Chondrocyte (in vitro differentiated cells): ENCODE measurements around the gene MRPL30. TPM values are rescaled to one million over a fixed set of nuclear protein-coding genes. Genes with fewer than 3 reads are reported as not detected.
"Not testable (repeated sequence)": the region's sequence is repeated elsewhere in the genome, so short reads cannot be mapped to it uniquely, and the experiment has no call there.

ENCODE experiments used
- DNase-seq: peaks from one replicate; pipeline ENCODE4 v3.0.0; 2021; ENCODE audit warnings: mixed read lengths, low spot score
- H3K27ac Mint-ChIP-seq: one replicate; pipeline ENCODE4 v1.8.0; 2021; ENCODE audit warnings: mild to moderate bottlenecking, moderate library complexity, mixed read lengths; ENCODE audit not compliant: unreplicated experiment
- H3K27me3 Mint-ChIP-seq: 2 replicates; pipeline ENCODE4 v1.8.0; 2021; ENCODE audit warnings: low read depth, mixed read lengths
- H3K36me3 Mint-ChIP-seq: 2 replicates; pipeline ENCODE4 v1.8.0; 2021; ENCODE audit warnings: low read depth, mixed read lengths
- H3K4me1 Mint-ChIP-seq: 2 replicates; pipeline ENCODE4 v1.8.0; 2021; ENCODE audit warnings: low read depth, mild to moderate bottlenecking, mixed read lengths
- H3K4me3 Mint-ChIP-seq: one replicate; pipeline ENCODE4 v1.8.0; 2021; ENCODE audit warnings: mild to moderate bottlenecking, moderate library complexity, mixed read lengths; ENCODE audit not compliant: unreplicated experiment
- H3K9me3 Mint-ChIP-seq: 2 replicates; pipeline ENCODE4 v1.8.0; 2021; ENCODE audit warnings: low read depth, mixed read lengths
- CTCF ChIP-seq: fragments of 200-600 bp; sonication (generic); IDR thresholded peaks from 2 replicates; pipeline ENCODE4 v1.5.0; 2021; ENCODE audit warnings: antibody characterized with exemption, mild to moderate bottlenecking, moderate library complexity
- long read RNA-seq: library from polyadenylated mRNA; stranded (forward); transcript quantifications from one replicate; pipeline ENCODE4 v2.0.0, GENCODE V29; 2021
- total RNA-seq: library from RNA; stranded (reverse); gene quantifications from 3 replicates; pipeline ENCODE4 v1.2.1, GENCODE V29; 2021

Gene MRPL30
- total RNA-seq = 20.7 to 22.3 TPM (median 21.5 TPM) in 3 replicates
- long read RNA-seq, transcript MRPL30-201 (6 exons, 2,605 nt) = major isoform, 13 of 19 reads
- long read RNA-seq, partial matches to known transcripts = 3 of 19 reads
- long read RNA-seq, other reads (novel, unspliced or antisense) = 3 of 19 reads

GRCh38 chr2:99180755-99181623, at the start of gene MRPL30, which contains the start of gene MITD1:
Gene MRPL30, plus strand, starts transcription at chr2:99181184. Its CDS starts 5,020 bp downstream, at chr2:99186204.
Gene MITD1, minus strand, starts transcription at chr2:99181058. Its CDS starts 77 bp downstream, at chr2:99180981.
- H3K4me1 Mint-ChIP-seq = peaks cover 42% of the 10 kb centered on the region
- no peak for TF ChIP-seq CTCF
- no peaks in the 10 kb centered on the region for H3K27me3 Mint-ChIP-seq
- H3K9me3 Mint-ChIP-seq = no peaks in the 10 kb centered on the region
- peaks cover 1% of the 10 kb centered on the region for H3K36me3 Mint-ChIP-seq
- H3K27ac Mint-ChIP-seq = peak within 1 kb of the TSS; percentile 98
- peak within 1 kb of the TSS; percentile 100 for H3K4me3 Mint-ChIP-seq
- DNase-seq = peak; percentile 94

DNA sequence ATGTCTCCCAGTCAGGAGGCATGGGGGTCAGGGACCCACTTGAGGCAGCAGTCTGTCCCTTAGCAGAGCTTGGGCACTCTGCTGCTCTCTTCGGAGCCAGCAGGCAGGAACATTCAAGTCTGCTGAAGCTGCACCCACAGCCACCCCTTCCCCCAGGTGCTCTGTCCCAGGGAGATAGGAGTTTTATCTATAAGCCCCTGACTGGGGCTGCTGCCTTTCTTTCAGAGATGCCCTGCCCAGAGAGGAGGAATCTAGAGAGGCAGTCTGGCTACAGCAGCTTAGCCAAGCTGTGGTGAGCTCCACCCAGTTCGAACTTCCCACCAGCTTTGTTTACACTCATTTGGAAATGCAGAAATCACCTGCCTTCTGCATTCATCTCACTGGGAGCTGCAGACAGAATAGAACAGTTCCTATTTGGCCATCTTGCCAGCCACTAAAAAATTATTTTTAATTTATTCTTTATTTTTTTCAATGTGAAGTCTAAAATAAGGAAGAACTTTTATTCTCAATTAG, 45.9 kb upstream of the MRPL30 start:
- not testable (repeated sequence) for H3K4me3 Mint-ChIP-seq, H3K4me1 Mint-ChIP-seq, DNase-seq, H3K27me3 Mint-ChIP-seq, H3K27ac Mint-ChIP-seq
- Mint-ChIP-seq H3K36me3 (peaks cover 26% of the 10 kb centered on the region), H3K9me3 (peaks cover 42% of the 10 kb centered on the region)

- Mint-ChIP-seq H3K4me3 (no peak overlapping the region), H3K36me3 (peaks cover 2% of the 10 kb centered on the region), H3K9me3 (peaks cover 7% of the 10 kb centered on the region), H3K27me3 (peaks cover 2% of the 10 kb centered on the region), H3K4me1 (peaks cover 11% of the 10 kb centered on the region), H3K27ac (no peak overlapping the region)
- DNase-seq = no peak
- no peak for TF ChIP-seq CTCF
Observed at GRCh38 chr2:99139003-99139402, 42.0 kb upstream of the MRPL30 start.

GRCh38 chr2:99140056-99140859, 40.7 kb upstream of the MRPL30 start:
- no peaks in the 10 kb centered on the region for H3K36me3 Mint-ChIP-seq
- no peak for DNase-seq
- peaks cover 11% of the 10 kb centered on the region for H3K4me1 Mint-ChIP-seq
- H3K4me3 Mint-ChIP-seq = peak overlapping the region; percentile 95
- no peak for TF ChIP-seq CTCF
- peak overlapping the region; percentile 75 for H3K27ac Mint-ChIP-seq
- H3K9me3 Mint-ChIP-seq = no peaks in the 10 kb centered on the region
- peaks cover 2% of the 10 kb centered on the region for H3K27me3 Mint-ChIP-seq

- Mint-ChIP-seq H3K27ac (peak overlapping the region; percentile 75), H3K4me3 (peak overlapping the region; percentile 95), H3K9me3 (no peaks in the 10 kb centered on the region), H3K27me3 (peaks cover 2% of the 10 kb centered on the region), H3K4me1 (peaks cover 11% of the 10 kb centered on the region), H3K36me3 (no peaks in the 10 kb centered on the region)
- no peak for DNase-seq
- no peak for TF ChIP-seq CTCF
Observed at GRCh38 chr2:99140860-99141109, 40.2 kb upstream of the MRPL30 start.
